ENCODE measurements around the gene PSMA7.
"Not testable (repeated sequence)": the region's sequence is repeated elsewhere in the genome, so short reads cannot be mapped to it uniquely, and the experiment has no call there.

PSMA7 gene

GRCh38 chr20:62156254-62156556 is 13.0 kb upstream of the PSMA7 start:
- DNase-seq, result no peak

GRCh38 chr20:62155428-62156253 is 12.4 kb upstream of the PSMA7 start:
- DNase-seq, result no peak

- no peak for DNase-seq
Measured at GRCh38 chr20:62151835-62152364, 8.7 kb upstream of the PSMA7 start.

GRCh38 chr20:62151225-62151624 is 8.0 kb upstream of the PSMA7 start:
- no peak for DNase-seq

GRCh38 chr20:62150310-62150575 is 7.0 kb upstream of the PSMA7 start:
- DNase-seq, result no peak

GRCh38 chr20:62149532-62150309 is 6.5 kb upstream of the PSMA7 start:
- DNase-seq, result peak in 21 of 56 donors; percentile 6 to 50 (median 28)

- DNase-seq, result no peak
Measured at GRCh38 chr20:62148908-62149314, 5.7 kb upstream of the PSMA7 start.

GRCh38 chr20:62148383-62148782 is 5.2 kb upstream of the PSMA7 start:
- not testable (repeated sequence) for DNase-seq

GRCh38 chr20:62147528-62147927 is 4.3 kb upstream of the PSMA7 start:
- DNase-seq, result no peak

- DNase-seq, result no peak
Measured at GRCh38 chr20:62147125-62147524, 3.9 kb upstream of the PSMA7 start.

- DNase-seq, result no peak
Measured at GRCh38 chr20:62146019-62146755, 3.0 kb upstream of the PSMA7 start.

- no peak for DNase-seq
Measured at GRCh38 chr20:62145688-62146018, 2.5 kb upstream of the PSMA7 start.

GRCh38 chr20:62143957-62144825 is 997 bp upstream of the PSMA7 start:
- DNase-seq, result peak in 32 of 56 donors; percentile 9 to 75 (median 31)

GRCh38 chr20:62142252-62143080 is 728 bp downstream of the PSMA7 start:
- peak in 8 of 56 donors; percentile 31 to 64 (median 50) for DNase-seq

GRCh38 chr20:62141397-62142251 is 1.6 kb downstream of the PSMA7 start:
- DNase-seq, result peak in 2 of 56 donors; percentile 10 to 13

GRCh38 chr20:62141043-62141396 is 2.2 kb downstream of the PSMA7 start:
- no peak for DNase-seq

GRCh38 chr20:62139636-62140035 is 3.6 kb downstream of the PSMA7 start:
- DNase-seq, result no peak

- no peak for DNase-seq
Measured at GRCh38 chr20:62138912-62139311, 4.3 kb downstream of the PSMA7 start.

- no peak for DNase-seq
Measured at GRCh38 chr20:62138204-62138543, 5.0 kb downstream of the PSMA7 start.

Measured in nucleus accumbens (tissue), 56 donors.